ENCODE measurements around the gene SERPINB1.

GRCh38 chr6:2786269-2786668 is 55.4 kb downstream of the SERPINB1 start:
- TF ChIP-seq CTCF (IDR thresholded peaks at IDR 0.05): no peak
- no peak for TF ChIP-seq POLR2A (IDR thresholded peaks at IDR 0.05)
